HG03025 (cell line): ENCODE data around the gene PLIN5.
"Not testable (repeated sequence)": the region's sequence is repeated elsewhere in the genome, so short reads cannot be mapped to it uniquely, and the experiment has no call there.

Source experiments
- ATAC-seq: cut with Tn5 transposase; IDR thresholded peaks from one replicate; pipeline ENCODE4 v1.9.1; 2021; ENCODE audit warnings: mild to moderate bottlenecking, moderate library complexity; ENCODE audit not compliant: unreplicated experiment, low FRiP score

Gene PLIN5

DNA sequence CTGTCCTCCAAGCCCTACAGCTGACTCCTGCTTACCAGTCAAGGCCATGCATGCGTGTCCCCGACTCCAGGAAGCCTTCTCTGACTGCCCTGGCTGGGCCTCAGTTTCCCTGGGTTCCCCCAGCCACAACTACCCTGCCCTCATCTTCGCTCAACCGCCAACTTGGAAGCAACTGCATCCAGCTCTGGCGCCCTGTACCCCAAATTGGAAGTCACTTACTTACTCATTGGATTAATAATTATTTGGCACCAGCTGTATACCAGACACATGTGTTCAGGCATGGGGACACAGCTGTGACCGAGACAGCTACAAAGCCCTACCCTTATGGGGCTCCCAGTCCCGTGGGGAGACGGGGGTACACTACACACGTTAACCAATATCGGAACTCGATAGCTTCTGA, 35.4 kb upstream of the PLIN5 start:
- ATAC-seq: no peak

DNA sequence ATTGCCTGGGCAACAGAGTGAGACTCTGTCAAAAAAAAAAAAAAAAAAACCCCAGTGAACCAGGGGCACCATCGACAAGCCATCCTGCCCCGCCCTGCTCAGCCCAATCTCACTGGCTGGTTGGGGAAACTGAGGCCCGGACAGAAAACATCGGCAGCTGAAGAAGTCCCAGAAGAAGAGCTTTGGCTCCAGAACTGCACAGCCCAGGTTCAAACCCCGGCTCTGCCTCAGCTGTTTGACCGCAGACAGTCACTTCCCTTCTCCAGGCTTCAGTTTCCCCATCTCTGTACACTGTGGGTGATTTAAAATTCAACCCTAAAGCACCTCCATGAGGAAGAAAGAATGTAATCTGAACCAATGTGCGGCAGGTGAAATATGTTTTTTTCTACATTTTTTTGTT, 33.9 kb upstream of the PLIN5 start:
- no peak for ATAC-seq

DNA sequence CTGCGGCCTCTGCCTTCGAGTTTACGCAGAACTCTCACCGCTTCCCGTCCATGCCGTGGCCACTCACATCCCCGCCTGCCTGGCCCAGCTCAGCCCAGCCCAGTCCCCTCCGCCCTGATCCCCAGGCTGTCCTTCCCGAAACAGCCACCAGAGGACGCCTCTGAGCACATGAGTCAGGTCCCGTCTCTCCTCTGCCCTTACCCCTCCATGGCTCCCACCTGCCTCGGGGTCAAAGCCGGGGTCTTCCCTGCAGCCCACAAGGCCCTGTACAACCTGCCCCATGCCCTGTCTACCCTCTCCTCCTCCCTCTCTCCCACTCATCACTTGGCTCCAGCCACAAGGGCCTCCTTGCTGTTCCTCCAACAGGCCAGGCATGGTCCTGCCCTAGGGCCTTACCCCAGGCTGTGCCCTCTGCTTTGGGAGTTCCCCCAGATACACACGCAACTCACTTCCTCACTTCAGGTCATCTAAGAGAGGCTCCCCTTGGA, 32.6 kb upstream of the PLIN5 start:
- no peak for ATAC-seq

DNA sequence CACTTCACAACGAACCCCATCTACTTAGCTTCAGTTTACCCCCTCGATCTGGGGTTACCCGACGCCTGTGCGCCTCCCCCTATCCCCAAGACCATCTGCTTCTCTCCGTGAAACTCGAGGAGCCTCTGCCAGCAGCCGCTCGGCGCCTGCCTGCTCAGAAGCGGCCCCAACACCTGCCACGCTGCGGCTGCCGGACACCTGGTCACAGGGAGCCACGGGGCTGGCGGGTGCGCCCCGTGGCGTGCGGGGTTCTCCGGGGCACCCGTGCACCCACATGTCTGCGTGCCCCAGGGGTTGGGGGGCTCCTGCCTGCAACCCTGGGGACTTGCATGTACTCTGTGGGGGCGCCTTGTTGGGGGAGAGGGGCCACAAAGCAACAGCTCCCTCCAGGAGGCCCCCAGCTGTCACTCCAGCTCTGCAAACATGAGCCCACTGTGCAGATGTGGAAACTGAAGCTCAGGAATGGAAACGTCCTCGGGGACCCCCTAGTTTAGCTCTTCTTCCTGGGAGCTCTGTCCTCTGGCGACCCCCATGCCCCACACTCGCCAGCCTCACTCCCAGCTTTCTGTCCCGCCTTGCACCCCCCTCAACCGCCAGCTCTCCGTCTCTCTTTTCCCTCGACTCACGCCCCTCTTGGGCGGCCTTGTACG, 31.5 kb upstream of the PLIN5 start:
- ATAC-seq: no peak

DNA sequence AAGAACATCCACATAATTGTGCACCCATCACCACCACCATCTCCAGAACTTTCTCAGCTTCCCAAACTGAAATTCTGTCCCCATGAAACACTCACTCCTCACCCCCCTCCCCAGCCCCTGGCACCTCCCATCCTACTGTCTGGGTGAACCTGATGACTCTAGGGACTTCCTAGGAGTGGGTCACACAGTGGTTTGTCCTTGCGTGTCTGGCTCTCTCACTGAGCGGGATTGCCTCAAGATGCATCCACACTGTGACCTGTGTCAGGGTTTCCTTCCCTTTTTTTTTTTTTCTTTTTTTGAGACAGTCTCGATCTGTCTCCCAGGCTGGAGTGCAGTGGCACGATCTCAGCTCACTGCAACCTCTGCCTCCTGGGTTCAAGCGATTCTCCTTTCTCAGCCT, 28.5 kb upstream of the PLIN5 start:
- ATAC-seq: not testable (repeated sequence)

DNA sequence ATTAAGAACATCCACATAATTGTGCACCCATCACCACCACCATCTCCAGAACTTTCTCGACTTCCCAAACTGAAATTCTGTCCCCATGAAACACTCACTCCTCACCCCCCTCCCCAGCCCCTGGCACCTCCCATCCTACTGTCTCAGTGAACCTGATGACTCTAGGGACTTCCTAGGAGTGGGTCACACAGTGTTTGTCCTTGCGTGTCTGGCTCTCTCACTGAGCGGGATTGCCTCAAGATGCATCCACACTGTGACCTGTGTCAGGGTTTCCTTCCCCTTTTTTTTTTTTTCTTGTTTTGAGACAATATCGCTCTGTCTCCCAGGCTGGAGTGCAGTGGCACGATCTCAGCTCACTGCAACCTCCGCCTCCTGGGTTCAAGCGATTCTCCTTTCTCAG, 27.1 kb upstream of the PLIN5 start:
- not testable (repeated sequence) for ATAC-seq

DNA sequence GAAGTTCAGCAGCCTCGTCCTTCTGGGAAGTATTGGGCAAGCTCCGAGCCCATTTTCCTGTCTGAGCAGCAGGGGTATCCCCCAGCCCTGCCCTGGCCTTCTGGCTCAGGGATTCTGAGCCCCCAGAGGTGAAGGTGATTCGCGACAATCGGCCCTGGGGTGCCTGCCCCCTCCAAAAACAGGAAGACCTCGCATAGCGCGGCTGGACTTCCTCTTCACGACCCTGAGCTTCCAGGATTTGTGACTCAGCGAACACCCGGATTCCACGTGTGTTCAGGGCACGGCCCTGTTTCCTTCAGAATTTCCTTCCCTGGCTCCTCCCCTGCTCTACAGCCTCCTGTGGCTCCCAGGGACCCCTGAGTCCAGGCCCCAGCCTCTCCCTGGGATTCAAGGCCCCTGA, 24.5 kb upstream of the PLIN5 start, which contains the start of gene SEMA6B:
Gene SEMA6B (minus strand): TSS at position 116 of the 400 bp plus-strand sequence. CDS start 1,227 bp downstream, outside the sequence.
- no peak for ATAC-seq

DNA sequence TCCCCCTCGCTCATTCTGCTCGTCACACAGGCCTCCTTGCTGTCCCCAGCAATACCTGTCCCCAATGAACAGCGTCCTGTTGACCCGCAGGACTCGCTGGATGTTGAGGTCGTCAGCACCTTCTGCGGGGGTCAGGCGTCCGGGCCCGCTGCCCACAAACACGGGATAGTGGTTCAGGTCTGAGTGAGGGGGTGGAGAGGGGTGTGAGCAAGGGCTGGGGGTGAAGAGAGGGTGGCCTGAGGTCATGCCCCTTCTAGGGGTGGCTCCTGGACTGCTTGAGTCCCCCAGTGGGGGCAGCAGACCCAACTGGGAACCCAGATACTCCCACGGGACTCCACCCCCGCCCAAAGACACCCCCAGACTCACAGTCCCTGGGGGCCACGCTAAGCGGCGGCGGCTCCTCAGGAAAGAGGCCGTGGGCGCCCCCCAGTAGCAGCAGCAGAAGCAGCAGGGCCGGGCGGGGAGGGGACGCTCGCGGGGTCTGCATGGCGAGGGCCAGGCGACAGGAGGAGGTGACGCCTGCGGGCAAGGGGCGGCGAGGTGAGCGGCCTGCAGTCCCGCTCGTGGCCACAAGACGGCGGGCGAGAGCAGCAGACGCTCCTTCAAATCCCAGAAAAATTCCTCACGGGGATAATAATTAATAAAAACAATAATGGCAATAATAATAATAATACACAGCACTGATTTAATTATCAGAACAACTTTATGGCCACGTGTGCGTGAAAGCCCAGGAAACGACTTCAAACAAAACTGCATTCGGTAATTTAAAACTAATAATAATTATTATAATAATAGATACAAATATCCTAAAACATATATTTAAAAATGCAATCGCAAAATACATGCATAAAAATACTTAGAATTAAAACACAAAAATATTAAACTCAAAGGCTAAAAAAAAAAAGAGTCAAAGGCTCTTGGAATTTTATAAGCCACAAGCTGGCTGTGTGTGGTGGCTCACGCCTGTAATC, 23.2 kb upstream of the PLIN5 start:
- ATAC-seq: no peak

DNA sequence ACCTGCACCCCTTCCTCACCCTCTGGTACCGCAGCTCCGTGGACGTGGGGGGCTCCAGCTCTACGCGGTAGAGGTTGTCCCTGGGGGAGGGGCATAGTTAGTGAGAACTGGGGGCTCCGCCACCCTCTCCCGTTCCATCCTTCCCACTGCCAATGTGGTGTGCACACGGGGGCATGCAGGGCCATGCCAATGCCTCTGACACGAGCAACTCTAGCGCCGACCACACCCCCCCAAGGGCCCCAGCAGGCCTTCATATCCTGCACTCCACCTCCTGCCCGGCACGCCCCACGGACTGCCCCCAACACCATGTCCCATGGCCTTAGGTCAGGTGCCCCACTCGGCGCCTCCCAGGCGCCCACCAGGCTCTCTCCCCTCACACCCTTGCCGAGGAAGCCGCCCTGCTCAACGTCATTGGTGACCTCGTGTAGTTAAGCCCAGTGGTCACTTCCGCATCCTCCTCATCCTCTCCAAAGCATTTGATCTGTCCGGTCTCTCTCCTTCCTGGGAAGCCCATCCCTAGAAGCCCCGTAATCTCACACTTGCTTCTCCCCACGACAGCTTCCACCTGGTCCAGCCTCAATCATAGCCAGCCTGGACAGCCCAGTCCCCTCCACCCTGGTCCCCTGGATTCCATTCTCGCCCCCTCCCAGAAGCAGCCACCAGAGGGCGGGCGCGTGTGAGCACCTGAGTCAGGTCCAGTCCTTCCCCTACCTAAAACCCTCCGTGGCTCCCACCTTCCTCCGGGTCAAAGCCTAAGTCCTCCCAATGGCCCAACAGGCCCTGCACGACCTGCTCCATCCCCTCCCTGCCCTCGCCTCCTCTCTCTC, 22.3 kb upstream of the PLIN5 start:
- ATAC-seq: no peak

DNA sequence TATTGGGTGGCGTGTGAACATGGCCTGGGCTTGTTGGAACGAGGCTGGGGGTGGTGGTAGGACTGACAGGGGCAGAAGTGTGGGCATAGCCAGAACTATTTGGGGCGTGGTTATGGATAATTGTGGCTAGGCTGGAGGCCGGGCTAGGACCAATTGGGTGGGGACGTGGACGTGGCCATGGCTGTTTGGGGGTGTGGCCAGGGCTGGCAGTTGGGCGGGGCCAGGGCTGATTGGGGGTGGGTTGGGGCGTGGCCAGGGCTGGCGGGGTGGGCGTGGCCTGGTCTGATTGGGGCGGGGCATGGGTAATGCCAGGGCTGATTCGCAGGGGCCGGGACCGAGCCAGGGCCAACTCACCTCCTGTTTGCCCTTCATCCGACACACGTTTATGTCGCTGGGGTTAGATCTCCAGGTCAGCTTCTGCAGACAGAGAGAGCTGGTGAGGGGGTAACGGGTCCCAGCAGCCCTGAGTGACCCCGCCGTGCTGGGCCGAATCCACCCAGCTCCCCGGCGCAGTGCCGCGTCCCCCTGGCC, 21.6 kb upstream of the PLIN5 start:
- ATAC-seq: no peak

DNA sequence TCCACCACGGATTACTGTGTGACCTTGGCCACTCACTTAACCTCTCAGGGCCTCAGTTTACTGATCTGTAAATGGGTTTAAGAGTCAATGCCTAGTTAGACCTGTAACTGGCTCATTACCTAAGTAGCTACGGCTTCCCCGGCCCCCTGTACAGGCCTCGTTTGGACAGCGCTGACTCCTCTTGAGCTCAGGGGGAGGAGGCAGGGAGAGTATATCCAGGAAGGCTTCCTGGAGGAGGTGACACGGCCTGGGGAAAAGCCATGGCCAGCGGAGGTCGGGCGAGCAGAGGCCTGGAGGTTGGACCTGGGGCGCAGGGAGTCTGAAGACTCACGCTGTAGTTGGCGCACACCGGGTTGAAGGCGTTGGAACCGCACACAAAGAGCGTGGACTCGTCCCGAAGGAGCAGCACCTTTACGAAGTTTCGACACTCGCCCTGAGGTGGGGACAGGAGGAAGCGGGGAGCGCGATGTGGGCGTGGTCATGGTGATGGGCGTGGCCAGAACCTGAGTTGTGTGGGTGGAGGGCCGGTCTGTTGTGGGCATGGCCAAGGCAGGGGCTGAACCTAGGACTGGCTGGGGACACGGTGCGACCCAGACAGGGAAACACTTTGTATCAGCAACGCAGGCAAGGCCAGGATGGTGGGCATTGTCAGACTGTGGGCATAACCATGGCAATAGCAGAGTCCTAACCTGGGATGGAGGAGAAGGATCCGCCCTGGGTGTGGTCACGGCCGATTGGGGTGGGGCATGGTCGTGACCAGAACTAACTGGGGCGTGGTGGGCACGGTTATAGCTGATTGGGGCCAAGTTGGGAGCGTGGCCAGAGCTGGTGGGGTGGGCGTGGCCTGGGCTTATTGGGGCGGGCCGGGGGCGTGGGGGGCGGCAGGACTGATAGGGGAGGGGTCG, 20.9 kb upstream of the PLIN5 start:
- no peak for ATAC-seq

DNA sequence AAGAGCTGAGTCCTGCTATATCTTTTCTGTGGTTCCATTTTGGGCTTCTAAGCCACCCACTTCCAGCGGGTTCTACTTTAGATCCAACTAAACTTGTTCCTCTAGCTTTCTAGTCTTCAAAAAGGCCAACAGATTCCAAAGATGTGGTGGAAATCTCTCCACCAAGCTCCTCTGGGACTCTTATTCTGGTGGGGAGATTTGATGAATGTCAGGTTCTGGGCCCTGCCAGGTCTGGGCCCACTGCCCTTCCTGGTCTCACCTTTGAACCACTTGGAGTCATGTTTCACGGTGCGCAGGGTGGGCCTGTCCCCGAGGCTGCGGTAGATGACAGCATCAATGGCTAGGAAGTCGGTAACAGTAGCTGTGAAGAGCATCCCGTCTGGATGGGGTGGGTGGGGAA, 19.7 kb upstream of the PLIN5 start:
- no peak for ATAC-seq

DNA sequence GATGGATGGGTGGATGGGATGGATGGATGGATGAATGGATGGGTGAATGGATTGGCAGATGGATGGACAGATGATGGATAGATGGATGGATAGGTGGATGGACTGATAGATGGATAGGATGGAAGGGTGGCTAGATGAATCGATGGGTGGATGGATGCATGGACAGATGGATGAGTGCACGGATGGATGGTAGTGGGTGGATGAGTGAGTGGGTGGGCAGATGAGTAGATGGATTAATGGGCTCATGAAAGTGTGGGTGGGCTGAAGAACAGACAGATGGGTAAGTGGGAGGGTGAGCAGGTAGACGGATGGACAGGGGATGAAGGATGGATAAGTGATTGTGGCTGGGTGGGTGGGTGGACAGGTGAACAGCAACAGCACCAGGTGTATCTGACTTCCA, 18.8 kb upstream of the PLIN5 start:
- ATAC-seq: no peak

DNA sequence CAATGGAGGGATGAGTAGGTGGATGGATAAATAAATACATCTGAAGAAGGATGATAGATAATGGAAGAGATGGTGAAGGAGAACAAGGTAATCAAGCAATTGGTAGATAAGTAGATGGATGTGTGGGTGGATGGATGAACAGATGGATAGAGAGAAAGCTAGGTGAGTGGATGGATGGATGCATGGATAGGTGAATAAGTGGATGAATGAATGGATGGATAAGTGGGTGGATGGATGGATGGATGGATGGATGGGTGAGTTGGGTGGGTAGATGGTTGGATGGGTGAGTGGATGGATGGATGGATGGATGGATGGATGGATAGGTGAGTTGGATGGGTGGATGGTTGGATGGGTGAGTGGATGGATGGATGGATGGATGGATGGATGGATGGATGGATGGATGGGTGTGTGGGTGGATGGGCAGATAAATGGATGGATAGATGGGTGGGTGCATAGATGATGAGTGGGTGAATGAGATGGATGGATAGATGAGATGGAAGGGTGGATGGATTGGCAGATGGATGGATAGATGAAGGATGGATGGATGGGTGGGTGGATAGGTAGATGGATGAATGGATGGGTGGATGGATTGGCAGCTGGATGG, 18.2 kb upstream of the PLIN5 start:
- no peak for ATAC-seq

DNA sequence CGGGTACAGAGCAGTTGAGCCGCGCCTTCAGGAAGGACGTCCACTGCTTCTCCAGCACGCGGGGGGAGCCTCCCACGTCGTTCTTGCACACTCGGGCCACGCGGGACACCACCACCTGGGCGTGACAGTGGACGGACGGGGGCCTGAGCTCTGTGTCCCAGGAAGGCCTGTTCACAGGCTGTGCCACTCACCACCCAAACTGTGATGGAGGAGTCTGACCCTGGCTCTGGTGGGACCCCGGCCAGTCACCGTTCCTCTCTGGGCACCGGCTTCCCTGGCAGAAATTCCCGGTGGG, 17.4 kb upstream of the PLIN5 start:
- no peak for ATAC-seq

DNA sequence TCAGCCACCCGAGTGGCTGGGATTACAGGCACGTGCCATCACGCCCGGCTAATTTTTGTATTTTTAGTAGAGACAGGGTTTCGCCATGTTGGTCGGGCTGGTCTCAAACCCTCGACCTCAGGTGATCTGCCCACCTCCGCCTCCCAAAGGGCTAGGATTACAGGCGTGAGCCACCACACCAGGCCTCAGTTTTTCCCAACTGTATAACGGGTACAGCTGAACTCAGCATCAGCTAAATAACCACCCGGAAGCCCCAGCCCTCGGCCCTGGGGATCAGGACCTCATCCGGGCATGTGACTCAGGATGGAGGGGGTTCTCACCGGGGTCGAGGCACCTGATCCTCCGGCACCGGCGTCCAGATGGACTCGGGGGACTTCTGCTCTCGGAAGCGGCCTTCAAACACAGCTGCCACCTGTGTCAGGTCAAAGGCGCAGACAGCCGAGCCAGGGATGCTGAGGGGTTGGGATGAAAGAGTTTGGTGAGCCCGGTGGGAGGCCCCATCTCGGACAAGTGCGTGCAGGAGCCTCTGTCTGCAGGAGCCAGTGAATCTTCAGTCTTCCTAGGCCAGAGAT, 15.5 kb upstream of the PLIN5 start:
- ATAC-seq: no peak

DNA sequence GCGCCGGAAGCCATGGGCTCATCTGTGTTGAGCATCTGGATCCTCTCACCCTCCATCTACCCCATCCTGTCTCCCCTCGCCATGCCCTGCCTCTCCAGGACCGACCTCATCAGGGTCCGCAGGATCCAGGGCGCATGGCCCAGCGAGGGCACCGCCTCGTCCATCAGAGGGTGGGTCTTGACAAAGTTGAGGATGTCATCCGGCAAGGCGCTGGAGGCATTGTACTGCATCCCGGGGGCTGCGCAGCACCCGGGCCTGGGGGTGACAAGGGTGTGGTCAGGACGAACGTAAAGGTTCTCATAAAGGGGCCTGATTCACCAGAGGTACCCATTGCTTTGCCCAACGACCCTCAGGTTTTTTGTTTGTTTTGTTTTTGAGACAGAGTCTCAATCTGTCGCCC, 15.0 kb upstream of the PLIN5 start:
- ATAC-seq: no peak

DNA sequence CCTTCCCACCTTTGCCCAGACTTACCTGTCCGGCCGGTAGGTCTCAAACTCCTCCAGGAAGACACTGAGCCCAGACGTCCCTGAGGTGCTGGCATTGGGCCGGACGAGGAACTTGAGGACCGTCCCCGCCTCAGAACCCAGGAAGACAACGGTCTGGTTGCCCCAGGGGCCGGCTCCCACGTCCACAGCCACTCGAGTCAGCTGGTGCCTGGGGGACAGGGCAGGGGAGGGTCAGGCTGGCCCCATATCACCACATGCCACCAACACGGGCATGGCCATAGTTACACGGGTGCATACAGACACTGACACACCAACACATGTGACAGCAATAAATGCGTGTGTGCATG, 13.2 kb upstream of the PLIN5 start:
- ATAC-seq: no peak
